Activated CD4-positive, alpha-beta T cell treated with anti-CD3 and anti-CD28 coated beads, Interleukin-2, amount 50 U/mL, for 4 hours (primary cell): ENCODE data around the gene TEAD1.
"Not testable (repeated sequence)": the region's sequence is repeated elsewhere in the genome, so short reads cannot be mapped to it uniquely, and the experiment has no call there.

ENCODE experiments used
- DNase-seq, 2 experiments: peaks; one replicate each; pipeline ENCODE4 v3.0.0-alpha.2; 2020

TEAD1 gene

GRCh38 chr11:12744826-12745502 lies 70.7 kb downstream of the TEAD1 start:
- DNase-seq: no peak

- DNase-seq: no peak
Observed at GRCh38 chr11:12745787-12746186, 71.6 kb downstream of the TEAD1 start.

GRCh38 chr11:12746593-12747097 lies 72.4 kb downstream of the TEAD1 start:
- DNase-seq: no peak

GRCh38 chr11:12748561-12748960 lies 74.3 kb downstream of the TEAD1 start:
- no peak for DNase-seq

GRCh38 chr11:12749442-12749841 lies 75.2 kb downstream of the TEAD1 start:
- no peak for DNase-seq

GRCh38 chr11:12750181-12750580 lies 76.0 kb downstream of the TEAD1 start:
- no peak for DNase-seq

- no peak for DNase-seq
Observed at GRCh38 chr11:12752868-12753524, 78.8 kb downstream of the TEAD1 start.

- DNase-seq: no peak
Observed at GRCh38 chr11:12754021-12754420, 79.8 kb downstream of the TEAD1 start.

- DNase-seq: no peak
Observed at GRCh38 chr11:12754582-12755234, 80.5 kb downstream of the TEAD1 start.

- no peak for DNase-seq
Observed at GRCh38 chr11:12755510-12756453, 81.6 kb downstream of the TEAD1 start.

GRCh38 chr11:12756454-12756806 lies 82.2 kb downstream of the TEAD1 start:
- no peak for DNase-seq

GRCh38 chr11:12756867-12757266 lies 82.6 kb downstream of the TEAD1 start:
- no peak for DNase-seq

GRCh38 chr11:12757416-12757815 lies 83.2 kb downstream of the TEAD1 start:
- DNase-seq: no peak

- DNase-seq: not testable (repeated sequence)
Observed at GRCh38 chr11:12758117-12758516, 83.9 kb downstream of the TEAD1 start.

- no peak for DNase-seq
Observed at GRCh38 chr11:12761029-12761428, 86.8 kb downstream of the TEAD1 start.

- DNase-seq: no peak
Observed at GRCh38 chr11:12762278-12762677, 88.1 kb downstream of the TEAD1 start.

- DNase-seq: no peak
Observed at GRCh38 chr11:12762696-12763324, 88.6 kb downstream of the TEAD1 start.

- no peak for DNase-seq
Observed at GRCh38 chr11:12764187-12764914, 90.1 kb downstream of the TEAD1 start.

- no peak for DNase-seq
Observed at GRCh38 chr11:12765428-12765827, 91.2 kb downstream of the TEAD1 start.

GRCh38 chr11:12767027-12767426 lies 92.8 kb downstream of the TEAD1 start:
- no peak for DNase-seq

GRCh38 chr11:12767577-12767976 lies 93.4 kb downstream of the TEAD1 start:
- no peak for DNase-seq
